KOPT-K1 (cell line): ENCODE measurements around the gene ANKRD23.
"Not testable (repeated sequence)": the region's sequence is repeated elsewhere in the genome, so short reads cannot be mapped to it uniquely, and the experiment has no call there.

Experiments used
- H3K27ac ChIP-seq: fragments of 200-600 bp; sonication (generic); 2 replicates; pipeline ENCODE4 v1.5.1; 2016; ENCODE audit warnings: antibody characterized with exemption, mild to moderate bottlenecking, low read depth, low read length; ENCODE audit not compliant: poor library complexity, severe bottlenecking
- H3K36me3 ChIP-seq: fragments of 200-600 bp; sonication (generic); 2 replicates; pipeline ENCODE4 v1.5.1; 2017; ENCODE audit warnings: antibody characterized with exemption, mild to moderate bottlenecking, low read length, moderate library complexity; ENCODE audit not compliant: insufficient read depth
- H3K9me3 ChIP-seq: fragments of 200-600 bp; sonication (generic); 2 replicates; pipeline ENCODE4 v1.5.1; 2017; ENCODE audit warnings: antibody characterized with exemption, low read length, mild to moderate bottlenecking; ENCODE audit not compliant: insufficient read depth, poor library complexity, severe bottlenecking

The ANKRD23 gene

GRCh38 chr2:96798733-96799622, 44.8 kb downstream of the ANKRD23 start:
- no peaks in the 10 kb centered on the region for H3K9me3 ChIP-seq
- H3K36me3 ChIP-seq = peaks cover 18% of the 10 kb centered on the region; the same call in 1 of the 2 replicates
- H3K27ac ChIP-seq = no peak overlapping the region

- Histone ChIP-seq H3K9me3 (no peaks in the 10 kb centered on the region), H3K27ac (no peak overlapping the region), H3K36me3 (peaks cover 17% of the 10 kb centered on the region; the same call in 1 of the 2 replicates)
Observed at GRCh38 chr2:96797066-96797625, 46.7 kb downstream of the ANKRD23 start.

- not testable (repeated sequence) for H3K9me3 ChIP-seq, H3K27ac ChIP-seq
- H3K36me3 ChIP-seq = peaks cover 11% of the 10 kb centered on the region; the same call in 1 of the 2 replicates
Observed at GRCh38 chr2:96796497-96796896, 47.3 kb downstream of the ANKRD23 start.

GRCh38 chr2:96795076-96795475, 48.7 kb downstream of the ANKRD23 start:
- Histone ChIP-seq H3K27ac (no peak overlapping the region), H3K9me3 (no peaks in the 10 kb centered on the region)

GRCh38 chr2:96792772-96793749, 50.8 kb downstream of the ANKRD23 start:
- H3K27ac ChIP-seq = no peak overlapping the region
- no peaks in the 10 kb centered on the region for H3K9me3 ChIP-seq
- H3K36me3 ChIP-seq = 0 out of 2 replicates have a peak, but pooled peaks cover 3% of the 10 kb centered on the region

More at GRCh38 chr2:96795076-96795475, 48.7 kb downstream of the ANKRD23 start:
- peaks cover 7% of the 10 kb centered on the region; the same call in 1 of the 2 replicates for H3K36me3 ChIP-seq

- no peaks in the 10 kb centered on the region for H3K9me3 ChIP-seq
- H3K36me3 ChIP-seq = no peaks in the 10 kb centered on the region
- no peak overlapping the region for H3K27ac ChIP-seq
Observed at GRCh38 chr2:96789245-96789617, 54.6 kb downstream of the ANKRD23 start.

- Histone ChIP-seq H3K27ac (no peak overlapping the region), H3K9me3 (no peaks in the 10 kb centered on the region), H3K36me3 (no peaks in the 10 kb centered on the region)
Observed at GRCh38 chr2:96788442-96789244, 55.2 kb downstream of the ANKRD23 start.
